GM18502 (cell line): ENCODE measurements around the gene CDX2.

Experiments
- ATAC-seq: cut with Tn5 transposase; IDR thresholded peaks from one replicate; pipeline ENCODE4 v1.9.1; 2021; ENCODE audit warnings: mild to moderate bottlenecking; ENCODE audit not compliant: unreplicated experiment, poor library complexity

CDX2 gene

DNA sequence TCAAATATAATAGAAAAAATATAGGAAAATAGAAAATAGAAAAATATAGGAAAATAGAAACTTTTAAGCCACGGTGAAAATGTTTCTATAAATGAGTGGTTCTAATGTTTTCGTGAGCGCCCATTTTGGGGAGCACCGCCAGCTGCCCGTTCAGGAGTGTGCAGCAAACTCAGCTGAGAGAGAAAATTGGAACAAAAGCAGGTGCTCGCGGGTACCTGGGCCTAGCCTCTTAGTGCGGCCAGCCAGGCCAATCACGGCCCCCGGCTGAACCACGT, 49.5 kb downstream of the CDX2 start:
- no peak for ATAC-seq

GRCh38 chr13:27918918-27919658, 50.0 kb downstream of the CDX2 start:
- no peak for ATAC-seq

GRCh38 chr13:27918041-27918917, 50.8 kb downstream of the CDX2 start:
- no peak for ATAC-seq

DNA sequence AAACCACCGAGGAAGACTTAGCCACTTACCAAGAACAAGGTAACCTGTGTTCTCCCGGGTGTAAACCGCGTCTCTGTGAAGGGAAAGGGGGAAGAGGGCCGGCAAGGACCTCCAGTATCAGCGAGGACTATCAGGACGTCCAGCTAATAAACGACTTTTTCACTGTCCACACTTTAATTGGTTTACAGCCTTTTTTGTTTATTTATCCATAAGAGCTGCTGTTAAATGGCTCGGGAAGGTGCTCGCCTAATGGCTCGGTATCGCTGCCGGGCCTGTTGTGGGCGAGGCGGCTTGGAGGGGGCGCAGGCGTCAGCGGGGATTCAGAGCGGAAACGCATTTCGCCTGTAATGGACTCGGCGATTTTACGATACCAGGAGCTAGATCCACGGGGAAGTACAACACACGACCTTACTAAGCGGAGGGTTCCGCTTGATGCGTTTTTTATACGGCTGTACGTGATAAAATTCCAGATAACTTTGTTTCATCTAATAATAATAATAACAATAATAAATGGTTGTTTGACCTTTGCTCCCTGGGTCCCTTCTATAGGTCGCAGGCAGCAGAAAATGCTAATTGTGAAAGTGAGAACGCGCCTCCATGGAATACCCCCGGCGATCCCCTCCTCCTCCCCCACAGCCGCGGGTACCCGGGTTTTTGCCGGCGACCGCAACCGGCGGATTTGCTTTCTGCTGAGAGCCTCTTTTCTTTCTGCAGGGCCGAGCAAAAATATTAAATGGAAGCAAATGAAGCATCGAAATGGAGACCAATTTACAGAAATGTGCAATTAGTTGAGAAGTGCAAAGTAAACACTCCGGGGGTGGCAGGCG, 51.8 kb downstream of the CDX2 start:
- ATAC-seq: no peak

DNA sequence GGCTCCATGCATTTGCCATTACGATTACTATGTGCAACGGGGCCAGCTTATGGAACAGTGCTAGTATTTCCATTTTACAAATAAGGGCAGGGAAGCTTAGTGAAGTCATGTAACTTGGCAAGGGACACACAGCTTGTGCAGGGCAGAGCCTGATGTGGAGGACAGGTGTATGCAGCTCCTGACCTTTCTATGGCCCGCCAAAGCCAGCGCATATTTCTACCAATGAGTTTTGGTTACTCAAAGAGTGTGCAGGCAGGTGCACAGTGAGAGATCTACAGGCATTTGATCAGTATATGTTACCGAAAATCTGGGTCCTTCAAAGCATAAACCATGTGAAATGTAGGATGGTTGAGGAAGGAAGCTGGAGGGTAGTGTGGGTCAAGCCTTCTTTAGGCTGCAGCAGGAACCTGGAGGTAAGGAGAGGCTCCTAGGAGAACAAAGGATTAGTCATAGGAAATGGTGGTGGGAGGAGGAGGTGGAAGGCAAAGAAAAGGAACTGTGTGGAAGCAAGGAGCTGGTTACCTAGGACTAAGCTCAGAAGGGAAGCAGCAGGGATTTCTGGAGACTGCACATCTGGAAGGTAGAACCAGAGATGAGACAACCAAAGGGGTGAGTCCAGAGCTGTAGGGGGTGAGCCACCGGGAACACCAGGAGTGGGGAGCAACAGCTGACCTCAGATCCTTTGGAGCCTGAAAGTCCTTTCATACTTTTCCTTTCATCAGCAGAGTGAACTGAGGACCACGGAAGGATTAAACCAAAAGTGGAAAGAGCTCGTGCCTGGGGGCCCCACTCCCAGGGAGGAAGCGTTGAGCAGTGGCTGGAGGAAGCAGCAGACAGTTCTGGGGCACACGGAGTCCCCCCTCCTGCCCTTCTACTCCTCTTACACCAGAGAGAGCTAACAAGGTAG, 53.6 kb downstream of the CDX2 start:
- no peak for ATAC-seq

GRCh38 chr13:27913160-27913559, 56.0 kb downstream of the CDX2 start:
- no peak for ATAC-seq

DNA sequence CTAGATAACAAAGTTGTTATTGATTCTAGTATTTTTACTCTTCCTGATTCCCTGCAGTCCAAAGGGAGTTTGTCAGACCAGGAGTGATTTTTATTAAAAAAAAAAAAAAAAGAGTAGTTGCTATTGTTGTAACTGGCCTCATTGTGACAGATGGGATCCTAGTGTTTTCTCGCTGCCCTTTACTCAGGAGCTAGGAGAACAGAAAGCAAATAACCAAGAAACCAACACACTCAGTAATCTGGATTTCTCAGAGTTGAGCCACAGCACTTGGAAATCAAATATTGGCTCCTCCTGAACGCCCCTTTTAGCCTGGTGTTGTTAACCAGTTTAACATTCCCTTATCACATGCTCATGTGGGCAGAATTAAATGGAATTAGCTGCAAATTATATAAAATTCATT, 57.6 kb downstream of the CDX2 start:
- no peak for ATAC-seq
